Right lobe of liver (tissue), 4 donors: Measurements from ENCODE around the gene TOP3A.

Experiments
- POLR2A ChIP-seq: fragments of 450-650 bp; IDR thresholded peaks from one replicate; pipeline ENCODE4 v1.6.1; 2017; ENCODE audit warnings: antibody characterized with exemption, mild to moderate bottlenecking
- TF ChIP-seq, protein P1 (sequence below), 4 donors: fragments of 200-600 bp in 3 of 4; fragments of 450-650 bp in 1 of 4; IDR thresholded peaks; one replicate each; pipeline versions ENCODE4 v1.5.1 to v1.8.0; 2016 to 2022; ENCODE audit warnings: antibody characterized with exemption in 4 of 4, mild to moderate bottlenecking in 2 of 4
- donor health status: DM: no; HTN: no; CAD: no.
- donor health status: DM: no; HTN: no; CAD: no.
- donor health status: DM: no; HTN: yes; CAD: no.

DNA sequence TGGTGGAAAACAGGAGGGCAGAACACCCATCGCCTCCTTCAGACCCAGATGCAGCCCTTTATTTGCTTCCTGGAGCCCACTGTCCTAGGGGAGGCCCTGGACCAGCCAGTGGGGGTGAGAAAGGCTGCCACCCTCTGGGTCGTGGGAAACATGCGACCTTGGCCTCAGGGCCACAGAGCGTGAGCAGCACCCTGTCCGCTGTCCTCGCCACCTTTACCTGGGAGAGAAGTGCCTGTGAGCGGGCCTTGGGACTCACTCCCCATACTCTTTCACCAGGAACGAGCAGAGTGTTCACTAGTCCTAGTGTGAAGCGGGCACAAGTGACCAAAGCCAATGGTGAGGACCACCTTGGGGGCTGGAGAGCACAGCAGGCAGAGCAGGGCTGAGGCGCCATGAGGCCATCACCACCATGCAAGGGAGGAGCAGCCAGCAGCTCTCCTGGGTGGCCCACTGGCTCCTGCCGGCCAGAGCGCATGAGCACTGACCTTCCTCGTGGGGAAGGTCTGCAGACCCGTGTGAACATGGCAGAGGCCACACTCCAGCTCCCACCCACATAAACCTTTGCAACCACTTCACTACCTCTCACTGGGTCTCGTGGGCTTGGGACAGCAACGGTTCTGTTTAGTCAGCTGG is 8.8 kb upstream of the TOP3A start:
- TF ChIP-seq, protein P1, sequence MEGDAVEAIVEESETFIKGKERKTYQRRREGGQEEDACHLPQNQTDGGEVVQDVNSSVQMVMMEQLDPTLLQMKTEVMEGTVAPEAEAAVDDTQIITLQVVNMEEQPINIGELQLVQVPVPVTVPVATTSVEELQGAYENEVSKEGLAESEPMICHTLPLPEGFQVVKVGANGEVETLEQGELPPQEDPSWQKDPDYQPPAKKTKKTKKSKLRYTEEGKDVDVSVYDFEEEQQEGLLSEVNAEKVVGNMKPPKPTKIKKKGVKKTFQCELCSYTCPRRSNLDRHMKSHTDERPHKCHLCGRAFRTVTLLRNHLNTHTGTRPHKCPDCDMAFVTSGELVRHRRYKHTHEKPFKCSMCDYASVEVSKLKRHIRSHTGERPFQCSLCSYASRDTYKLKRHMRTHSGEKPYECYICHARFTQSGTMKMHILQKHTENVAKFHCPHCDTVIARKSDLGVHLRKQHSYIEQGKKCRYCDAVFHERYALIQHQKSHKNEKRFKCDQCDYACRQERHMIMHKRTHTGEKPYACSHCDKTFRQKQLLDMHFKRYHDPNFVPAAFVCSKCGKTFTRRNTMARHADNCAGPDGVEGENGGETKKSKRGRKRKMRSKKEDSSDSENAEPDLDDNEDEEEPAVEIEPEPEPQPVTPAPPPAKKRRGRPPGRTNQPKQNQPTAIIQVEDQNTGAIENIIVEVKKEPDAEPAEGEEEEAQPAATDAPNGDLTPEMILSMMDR (IDR thresholded peaks at IDR 0.05), result no peak
- no peak for TF ChIP-seq POLR2A
